Stimulated activated CD4-positive, alpha-beta T cell treated with anti-CD3 and anti-CD28 coated beads, TNF-alpha, amount 100 ng/mL, for 48 hours (primary cell): Measurements from ENCODE around the gene AP1M1.
"Not testable (repeated sequence)": the region's sequence is repeated elsewhere in the genome, so short reads cannot be mapped to it uniquely, and the experiment has no call there.

Source experiments
- DNase-seq, 3 donors: peaks; one replicate each; pipeline ENCODE4 v3.0.0-alpha.2; 2020; ENCODE audit warnings: low read depth in 3 of 3

AP1M1 gene

DNA sequence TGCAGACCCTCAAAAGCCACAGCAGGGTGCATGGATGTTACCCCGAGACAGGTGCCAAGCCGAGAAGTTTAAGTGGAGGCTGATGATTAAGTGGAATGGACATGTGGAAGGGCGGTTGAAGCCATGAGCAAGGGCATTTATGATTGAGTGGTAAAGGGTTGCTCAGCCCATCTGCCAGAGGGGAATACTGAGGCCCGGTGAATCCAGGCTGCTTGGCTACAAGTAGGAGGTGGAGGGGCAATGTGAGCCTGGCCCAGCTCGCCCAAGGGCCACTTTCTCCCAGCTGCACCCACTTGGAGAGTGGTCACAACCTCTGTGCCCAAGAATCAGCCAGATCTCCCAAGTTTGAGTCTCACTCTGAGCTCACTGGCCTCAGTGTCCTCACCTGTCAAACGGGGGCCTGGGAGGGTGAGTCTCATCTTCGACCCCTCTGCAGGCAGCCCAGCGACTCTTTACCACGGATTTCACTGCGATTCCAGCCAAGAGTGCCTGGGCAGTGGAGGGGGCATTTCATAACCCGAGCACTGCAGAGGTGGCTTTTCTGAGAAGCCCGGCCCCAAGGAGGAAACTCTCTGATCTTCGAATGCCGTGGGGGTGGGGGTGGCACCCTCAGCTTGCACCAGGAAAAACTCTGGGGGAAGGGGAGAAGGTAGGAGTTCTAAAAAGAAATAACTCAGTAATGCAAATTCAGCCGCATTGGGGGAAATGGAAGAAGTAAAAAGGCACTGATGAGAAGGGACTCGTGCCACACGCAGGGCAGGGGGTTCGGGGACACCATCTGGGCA is 64.1 kb downstream of the AP1M1 start:
- no peak for DNase-seq

DNA sequence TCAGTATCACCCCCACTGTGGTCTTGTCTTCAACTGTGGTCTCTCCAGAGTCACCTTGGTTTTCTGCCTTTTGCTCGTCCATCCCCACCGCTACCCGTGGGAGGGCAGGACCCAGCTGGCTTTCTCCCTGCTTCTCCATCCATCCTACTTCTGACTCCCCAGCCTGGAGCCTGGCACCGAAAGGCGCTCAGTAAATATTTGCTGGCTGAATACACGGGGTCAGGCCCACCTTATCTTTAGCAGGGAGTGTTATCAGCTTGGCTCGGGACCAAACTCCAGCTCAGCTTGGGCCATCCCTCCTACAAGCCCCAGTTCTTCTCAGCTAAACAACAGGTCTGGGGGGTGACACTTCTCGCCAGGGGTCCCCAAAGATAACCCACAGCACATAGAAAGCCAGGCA is 64.9 kb downstream of the AP1M1 start:
- no peak for DNase-seq

DNA sequence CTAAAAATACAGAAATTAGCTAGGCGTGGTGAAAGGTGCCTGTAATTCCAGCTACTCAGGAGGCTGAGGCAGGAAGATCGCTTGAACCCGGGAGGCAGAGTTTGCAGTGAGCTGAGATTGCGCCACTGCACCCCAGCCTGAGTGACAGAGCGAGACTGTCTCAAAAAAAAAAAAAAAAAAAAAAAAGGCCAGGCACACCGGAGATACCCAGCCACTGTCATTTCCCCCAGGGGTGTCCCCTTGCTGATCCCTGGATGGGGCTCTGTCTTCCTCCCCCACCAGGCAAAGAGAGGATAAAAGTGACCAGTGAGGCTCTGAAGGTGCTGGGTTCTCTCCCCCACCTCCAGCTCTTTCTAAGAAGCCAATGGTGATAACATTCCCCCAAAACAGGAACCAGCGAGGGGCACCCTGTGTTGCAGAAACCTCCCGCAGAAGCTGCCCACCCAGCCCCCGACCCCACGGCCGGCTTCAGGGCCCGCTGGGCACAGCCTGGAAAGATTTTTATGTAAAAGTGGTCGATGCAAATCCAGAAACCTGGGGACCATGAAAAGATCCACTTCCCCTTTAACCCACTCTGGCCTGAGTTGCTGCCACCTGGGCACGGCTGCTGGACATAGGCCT is 65.5 kb downstream of the AP1M1 start:
- no peak for DNase-seq

DNA sequence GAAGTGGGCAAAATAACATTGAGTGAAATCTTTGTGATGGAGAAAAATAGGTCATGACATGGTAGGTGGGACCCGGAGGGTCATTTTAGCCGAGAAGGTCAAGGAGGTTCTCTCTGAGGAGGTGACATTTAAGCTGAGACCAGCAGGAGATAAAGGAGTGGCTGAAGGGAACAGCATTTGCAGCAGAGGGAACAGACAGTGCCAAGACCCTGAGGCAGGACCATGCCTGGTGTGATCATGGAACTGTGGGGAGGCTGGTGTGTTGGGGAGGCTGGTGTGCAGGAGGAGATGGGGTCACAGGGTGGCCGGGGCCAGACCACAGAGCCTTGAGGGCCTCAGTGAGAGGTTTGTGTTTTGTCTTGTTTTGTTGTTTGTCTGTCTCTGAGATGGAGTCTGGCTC is 67.5 kb downstream of the AP1M1 start:
- no peak for DNase-seq

DNA sequence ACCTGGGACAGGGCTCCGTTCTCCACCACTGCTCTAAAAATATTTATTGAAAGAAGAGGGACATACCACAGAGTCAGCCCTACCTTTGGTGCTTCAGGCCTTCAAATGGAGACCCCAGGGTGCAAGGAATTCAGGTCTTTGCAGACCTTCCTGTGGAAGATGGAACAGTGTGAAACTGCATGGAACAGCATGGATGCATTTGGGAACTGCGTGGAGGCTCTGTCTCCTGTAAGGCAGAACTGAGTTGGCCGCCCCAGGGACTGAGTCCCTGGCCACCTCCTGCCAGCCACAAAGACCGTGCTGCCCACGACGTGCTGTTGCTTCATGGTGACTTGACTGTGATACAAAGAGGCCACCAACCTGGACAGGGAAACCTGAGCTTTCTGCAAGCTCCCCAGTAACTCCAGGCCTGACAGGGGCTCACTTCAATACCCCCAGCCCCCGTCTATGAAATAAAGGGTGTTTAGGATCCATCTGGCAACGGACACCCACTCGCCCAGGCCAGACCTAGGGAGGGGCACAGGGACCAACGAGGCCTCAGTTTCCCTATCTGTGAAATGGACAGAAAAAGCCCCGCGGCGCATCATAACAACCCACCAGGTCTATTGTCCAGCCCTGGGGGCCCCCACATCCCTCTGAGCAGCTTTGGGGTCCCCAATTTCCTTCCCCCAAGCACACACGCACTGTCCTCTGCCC is 68.3 kb downstream of the AP1M1 start:
- no peak for DNase-seq

DNA sequence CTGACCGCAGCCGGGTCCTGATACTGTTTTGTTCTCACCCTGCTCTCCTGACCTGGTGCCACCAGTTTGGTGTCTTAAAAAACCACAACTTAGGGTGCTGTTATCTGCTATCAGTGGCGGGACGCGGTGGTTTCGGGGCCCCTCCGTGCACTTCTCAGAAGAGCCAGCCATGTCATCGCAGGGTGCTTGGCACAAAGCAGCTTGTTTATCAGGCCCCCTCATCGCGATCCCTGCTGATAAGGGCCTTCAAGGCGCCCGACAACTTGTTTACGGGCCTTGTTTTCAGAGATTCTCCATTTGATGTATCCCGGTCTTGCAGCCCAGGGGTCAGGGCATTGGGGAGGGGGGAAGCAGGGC is 68.9 kb downstream of the AP1M1 start:
- peak in 1 of 3 donors; percentile 12 for DNase-seq

DNA sequence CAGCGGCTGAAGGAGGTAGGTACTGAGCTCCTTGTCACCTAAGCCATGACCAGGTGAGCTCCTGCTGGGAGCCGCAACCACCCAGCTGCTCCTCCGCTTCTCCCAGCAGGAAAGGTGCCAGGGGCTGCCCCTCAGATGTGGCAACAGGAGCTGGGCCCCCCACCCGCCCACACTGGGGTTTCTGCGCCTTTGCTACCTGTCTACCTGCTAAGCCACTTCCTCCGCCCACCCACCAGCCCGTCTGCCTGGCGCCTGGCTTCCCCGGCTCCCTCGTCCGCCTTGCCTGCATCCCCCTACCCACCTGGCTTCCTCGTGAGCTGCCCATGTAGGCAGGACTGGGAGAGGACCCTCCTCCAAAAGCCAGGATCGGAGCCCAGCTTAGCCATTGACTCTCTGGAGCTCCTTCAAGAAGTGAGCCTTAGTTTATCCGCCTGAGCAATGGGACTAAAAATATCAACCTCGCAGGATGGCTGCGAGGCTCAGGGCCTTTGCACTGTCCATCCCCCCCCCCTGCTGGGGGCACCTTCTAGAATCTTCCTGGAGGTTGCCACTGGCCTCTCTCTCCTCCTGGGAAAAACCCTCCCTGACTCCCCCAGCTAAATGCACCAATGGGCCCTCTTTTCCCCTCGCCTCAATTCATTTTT is 71.1 kb downstream of the AP1M1 start:
- DNase-seq: no peak

DNA sequence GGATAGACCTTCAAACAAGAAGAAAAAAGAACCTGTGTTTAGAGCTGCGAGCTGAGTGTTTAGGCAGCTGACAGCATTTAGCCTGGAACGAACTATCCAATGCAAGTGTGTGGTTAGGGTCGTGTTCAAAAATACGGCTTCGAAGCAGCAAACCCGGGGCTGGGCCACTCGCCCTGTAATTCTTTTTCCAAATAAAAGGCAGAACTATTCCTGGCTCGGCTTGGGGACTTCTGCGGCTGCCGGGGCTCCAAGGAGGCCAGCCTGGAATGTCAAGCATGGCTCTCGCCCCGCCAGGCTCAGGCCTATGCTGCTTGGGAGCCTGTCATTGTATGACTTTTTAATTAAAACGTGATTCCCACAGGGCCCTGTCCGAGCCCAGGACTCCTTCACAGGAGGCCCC is 75.2 kb downstream of the AP1M1 start:
- DNase-seq: no peak

DNA sequence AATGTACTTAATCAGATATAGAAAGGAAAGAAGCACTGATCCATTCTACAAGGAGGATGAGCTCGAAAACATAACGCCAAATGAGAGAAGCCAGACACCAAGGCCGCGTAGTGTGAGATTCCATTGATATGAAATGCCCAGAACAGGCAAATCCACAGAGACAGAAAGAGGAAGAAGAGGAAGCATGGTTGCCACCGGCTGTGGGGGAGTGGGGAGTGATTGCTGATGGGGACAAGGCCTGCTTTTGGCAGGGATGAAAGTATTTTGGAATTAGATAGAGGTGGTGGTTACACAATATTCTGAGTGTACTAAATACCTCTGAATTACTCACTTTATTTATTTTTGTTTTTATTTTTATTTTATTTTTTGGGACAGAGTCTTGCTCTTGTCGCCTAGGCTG is 76.7 kb downstream of the AP1M1 start:
- no peak for DNase-seq

DNA sequence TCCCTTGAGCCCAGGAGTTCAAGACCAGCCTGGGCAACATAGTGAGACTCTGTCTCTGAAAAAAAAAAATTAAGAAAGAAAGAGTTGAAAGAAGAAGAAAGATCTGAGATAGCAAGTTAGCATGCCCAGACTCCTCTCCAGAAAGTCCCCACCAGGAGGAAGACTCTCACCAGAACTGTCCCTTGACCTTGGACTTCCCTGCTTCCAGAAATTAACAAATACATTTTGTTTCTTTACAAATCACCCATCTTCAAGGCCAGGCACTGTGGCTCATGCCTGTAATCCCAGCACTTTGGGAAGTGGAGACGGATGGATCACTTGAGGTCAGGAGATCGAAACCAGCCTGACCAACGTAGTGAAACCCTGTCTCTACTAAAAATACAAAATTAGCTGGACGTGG is 82.6 kb downstream of the AP1M1 start:
- no peak for DNase-seq

DNA sequence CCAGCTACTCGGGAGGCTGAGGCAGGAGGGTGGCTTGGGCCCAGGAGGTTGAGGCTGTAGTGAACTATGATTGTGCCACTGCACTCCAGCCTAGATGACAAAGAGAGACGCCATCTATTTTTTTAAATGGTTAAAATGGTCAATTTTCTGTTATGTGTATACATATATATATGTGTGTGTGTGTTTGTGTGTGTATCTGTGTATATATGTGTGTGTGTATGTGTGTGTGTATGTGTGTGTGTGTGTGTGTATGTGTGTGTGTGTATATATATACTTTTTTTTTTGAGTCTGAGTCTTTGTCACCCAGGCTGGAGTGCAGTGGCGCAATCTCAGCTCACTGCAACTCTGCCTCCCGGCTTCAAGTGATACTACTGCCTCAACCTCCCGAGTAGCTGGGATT is 84.0 kb downstream of the AP1M1 start:
- no peak for DNase-seq

DNA sequence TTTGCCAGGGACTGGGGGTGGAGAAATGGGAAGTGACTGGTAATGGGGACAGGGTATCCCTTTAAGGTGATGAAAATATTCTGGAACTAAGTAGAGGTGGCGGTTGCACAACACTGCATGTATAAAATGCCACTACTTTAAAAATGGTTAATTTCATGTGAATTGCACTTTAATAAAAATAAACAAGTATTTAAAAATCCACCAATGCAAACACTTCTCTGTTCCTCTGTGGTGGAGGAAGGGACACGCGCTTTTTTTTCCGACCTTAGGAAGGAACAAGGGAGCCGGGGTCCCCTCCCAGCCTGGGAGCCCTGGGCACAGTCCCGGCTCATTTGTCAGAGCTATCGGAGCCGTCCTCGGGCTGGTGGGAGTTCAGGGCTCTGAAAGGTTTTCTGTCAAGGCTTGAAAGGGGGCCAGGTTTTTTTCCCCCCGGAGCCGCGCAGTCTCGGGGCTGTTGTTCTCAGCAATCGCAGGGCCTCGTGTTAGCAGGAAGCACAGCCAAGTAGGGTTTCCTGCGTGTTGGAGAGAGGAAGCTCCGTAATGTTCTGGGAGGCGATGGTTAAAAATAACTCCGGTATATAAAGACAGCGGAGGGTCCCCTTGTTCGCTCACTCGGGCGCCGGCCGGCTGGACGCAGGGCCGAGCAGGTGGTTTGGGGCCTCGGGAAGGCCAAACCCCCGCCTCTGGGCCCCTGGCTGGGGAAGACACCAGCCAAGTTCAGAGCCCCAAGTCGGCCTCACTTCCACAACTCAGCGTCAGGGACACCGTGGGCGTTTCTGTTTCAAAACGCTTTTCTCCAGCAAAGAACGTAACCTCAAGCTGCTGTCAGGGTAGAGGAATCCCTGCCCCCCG is 85.7 kb downstream of the AP1M1 start:
- peak; percentile 52 to 75 (median 70) for DNase-seq

DNA sequence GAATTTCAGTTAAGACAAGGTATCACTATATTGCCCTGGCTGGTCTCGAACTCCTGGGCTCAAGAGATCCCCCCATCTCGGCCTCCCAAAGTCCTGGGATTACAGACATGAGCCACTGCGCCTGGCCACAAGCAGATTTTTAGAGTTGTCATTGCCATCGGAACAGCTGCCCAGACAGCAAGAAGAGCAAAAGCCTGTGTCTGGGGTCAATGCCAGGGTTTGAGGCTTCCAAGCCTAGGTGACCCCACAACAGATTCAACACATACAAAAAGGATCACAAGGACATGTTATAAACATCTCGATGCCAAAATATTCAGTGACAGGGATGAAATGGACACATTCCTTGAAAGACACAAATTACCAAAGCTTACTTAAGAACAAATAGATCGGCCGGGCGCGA is 86.8 kb downstream of the AP1M1 start:
- DNase-seq: no peak

DNA sequence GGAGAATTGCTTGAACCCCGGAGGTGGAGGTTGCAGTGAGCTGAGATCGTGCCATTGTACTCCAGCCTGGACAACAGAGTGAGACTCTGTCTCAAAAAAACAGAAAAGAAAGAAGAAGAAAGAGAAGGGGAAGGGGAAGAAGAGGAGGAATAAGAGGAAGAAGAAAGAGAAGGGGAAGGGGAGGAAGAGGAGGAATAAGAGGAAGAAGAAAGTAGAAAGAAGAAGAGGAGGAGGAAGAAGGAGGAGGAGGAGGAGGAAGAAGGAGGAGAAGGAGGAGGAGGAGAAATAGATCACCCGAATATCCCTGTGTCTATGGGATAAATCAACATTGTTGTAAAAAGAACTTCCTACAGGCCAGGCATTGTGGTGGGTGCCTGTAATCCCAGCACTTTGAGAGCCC is 87.4 kb downstream of the AP1M1 start:
- DNase-seq: not testable (repeated sequence)

DNA sequence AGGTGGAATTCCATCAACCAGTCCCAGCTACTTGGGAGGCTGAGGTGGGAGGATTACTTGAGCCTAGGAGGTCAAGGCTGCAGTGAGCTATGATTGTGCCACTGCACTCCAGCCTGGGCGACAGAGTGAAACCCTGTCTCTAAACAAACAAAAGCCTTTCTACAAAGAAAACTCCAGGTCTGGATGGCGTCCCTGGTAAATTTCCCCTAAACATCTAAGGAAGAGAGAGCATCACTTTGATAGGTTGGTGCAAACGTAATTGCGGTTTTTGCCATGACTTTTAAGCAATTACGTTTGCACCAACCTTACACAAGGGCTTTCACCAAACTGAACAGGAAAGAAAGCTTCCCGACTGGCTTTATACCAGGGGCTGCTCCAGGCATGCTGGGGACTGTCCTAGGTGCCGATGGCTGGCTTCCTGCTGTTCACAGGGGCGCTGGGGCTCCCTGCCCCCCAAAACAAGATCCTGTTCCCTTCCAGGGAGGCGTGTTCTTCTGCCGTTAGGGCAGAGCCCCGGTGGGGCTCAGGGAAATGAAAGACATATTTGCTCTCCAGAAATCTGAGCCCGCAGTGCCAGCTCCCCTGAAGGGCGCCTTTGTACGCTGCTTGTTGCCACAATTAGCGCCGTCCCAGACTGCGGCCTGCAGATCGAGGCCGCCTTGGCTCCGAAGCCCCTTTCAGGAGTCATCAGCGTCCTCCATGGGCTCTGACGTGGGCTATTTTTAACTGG is 88.2 kb downstream of the AP1M1 start:
- no peak for DNase-seq

DNA sequence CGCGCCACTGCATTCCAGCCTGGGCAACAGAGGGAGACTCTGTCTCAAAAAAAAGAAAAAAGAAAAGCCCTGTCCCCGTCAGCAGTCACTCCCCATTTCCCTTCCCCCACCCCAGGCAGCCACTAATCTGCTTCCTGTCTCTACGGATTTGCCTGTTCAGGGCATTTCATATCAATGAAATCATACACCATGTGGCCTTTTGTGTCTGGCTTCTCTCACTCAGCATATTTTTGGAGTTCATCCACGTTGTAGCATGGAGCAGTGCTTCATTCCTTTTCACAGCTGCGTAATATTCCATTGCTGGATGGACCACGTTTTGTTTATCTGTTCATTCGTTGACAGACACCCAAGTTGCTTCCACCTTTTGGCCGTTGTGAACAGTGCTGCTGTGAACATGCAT is 90.8 kb downstream of the AP1M1 start:
- DNase-seq: no peak

DNA sequence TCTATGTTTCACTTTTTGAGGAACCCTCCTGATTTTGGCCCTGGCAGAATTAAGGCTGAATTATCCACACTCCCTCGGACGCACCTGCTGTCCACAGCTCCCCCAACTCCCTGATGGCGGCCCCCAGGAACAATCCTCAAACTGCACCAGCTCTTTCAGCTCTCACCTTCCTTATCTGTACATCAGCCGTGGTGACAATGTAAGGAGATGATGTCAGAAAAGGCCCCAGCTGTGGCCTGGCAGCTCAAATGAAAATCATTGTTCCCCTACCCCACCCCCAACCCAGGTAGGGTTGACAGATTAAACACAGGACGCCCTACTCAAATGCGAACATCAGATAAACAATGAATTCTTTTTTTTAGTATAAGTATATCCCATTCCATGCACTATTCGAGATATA is 91.9 kb downstream of the AP1M1 start:
- no peak for DNase-seq

DNA sequence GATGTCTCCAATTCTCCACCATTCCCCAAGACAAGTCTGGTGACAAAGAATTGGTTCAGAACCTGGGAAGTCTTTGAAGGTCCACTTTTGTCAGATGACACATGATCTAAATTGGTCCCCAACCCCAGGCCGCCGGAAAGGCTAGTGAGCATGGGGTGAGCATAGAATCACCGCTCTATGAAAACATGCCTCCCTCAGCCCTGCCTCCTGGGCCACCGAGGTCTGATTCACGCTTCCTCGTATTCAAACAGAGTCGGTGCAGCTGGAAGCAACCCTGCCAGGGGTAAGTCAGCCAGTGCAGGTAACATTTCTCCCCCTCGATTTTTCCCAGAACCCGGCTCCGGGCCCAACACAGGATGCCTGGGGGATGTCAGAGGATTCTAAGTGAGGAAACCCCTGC is 93.0 kb downstream of the AP1M1 start:
- no peak for DNase-seq

DNA sequence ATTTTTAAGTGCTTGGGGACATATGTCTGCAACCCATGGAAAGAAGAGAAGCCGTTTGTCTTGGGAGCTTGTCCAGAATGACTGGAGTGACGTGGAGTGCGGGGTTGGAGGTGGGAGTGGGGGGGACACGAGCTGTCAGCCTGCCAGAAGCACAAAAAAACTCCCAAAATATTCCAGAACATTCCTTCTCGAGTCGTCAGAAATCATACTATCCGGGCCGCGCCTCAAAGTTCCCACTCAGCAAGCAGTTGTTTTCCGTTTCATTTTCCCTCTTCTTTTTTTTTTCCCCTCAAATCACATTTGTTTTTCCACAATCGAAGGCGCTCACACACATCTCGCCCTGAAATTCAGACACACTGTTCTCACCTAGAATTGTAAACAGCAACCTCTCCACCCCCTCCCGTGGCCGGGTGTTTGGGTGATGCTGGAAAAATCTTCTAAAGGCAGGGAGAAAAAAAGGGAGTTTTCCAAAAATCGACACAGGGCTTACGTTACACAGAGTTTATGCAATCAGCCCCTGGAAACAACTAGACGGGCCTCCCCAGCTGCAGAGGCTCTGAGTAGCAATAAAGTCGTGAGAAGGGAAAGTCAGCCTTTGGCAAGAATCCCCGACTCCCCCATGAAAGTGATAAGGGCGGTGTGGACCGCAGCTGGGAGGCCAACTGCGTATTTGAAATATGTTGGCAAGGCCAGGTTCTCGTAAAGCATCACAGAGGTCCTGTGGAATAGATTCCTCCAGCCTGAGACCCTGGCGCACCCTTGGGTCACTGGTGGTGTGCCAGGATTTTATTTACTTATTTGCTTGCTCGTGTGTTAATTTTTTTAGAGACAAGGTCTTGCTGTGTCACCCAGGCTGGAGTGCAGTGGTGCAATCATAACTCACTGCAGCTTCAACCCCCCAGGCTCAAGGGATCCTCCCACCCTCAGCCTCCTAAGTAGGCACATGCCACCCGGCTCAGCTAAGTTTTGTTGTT is 95.7 kb downstream of the AP1M1 start:
- DNase-seq: no peak

DNA sequence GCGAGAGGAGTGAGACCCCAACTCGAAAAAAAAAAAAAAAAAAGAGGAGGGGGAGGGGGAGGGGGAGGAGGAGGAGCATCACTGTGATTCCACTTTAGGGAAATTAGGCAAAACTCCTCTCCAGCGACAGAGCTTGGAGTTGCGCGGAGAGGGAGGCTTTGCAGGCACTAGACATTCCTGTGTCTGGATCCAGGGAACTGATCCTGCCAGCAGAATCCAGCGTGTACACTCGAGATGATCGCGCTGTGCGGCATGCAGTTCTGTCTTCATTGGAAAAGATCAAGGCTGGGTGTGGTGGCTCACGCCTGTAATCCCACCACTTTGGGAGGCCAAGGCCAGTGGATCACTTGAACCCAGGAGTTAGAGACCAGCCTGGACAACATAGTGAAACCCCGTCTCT is 97.3 kb downstream of the AP1M1 start:
- DNase-seq: no peak
